Measurements from ENCODE around the gene LRBA.

LRBA gene

DNA sequence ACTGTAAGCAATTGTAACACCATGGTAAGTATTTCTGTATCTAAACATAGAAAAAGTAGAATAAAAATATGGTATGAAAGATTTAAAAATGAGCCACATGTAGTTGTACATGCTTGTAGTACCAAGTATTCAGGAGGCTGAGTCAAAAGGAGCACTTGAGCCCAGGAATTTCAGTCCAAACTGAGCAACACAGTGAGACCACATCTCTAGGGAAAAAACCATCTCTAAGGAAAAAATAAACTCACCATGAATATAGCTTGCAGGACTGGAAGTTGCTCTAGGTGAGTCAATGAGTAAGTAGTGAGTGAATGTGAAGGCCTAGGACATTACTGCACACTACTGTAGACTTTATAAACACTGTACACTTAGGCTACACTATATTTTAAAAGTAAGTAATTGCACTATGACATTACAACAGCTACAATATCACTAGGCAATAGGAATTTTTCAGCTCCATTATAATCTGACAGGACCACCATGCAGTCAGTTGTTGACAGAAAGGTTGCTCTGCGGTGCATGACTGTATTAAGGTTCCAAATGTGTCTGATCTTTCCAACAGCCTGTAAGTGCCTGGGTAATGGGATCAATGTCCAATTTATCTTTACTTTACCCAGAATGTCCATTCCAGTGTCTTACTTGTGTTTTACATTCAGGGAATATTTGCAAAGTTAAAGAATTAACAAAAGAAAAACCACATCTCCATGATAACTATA lies 28.9 kb upstream of the LRBA start:
- Histone ChIP-seq H4K91ac (ENCODE audit: low read length) (no peak overlapping the region), H3K9me3 (ENCODE audit: control insufficient read depth, low read length) (no peaks in the 10 kb centered on the region), H3K9ac (ENCODE audit: low read length) (no peak overlapping the region), H3K36me3 (ENCODE audit: control insufficient read depth in 1 of 2, insufficient read depth in 2 of 2, low read depth in 1 of 2, low read length in 2 of 2) (no peaks in the 10 kb centered on the region), H3K4ac (ENCODE audit: low read depth in 1 of 2, low read length in 2 of 2) (no peak overlapping the region), H3K4me2 (ENCODE audit: low read length, poor library complexity, severe bottlenecking) (no peak overlapping the region), H3K4me3 (ENCODE audit: insufficient read depth in 1 of 2, low read depth in 1 of 2, low read length in 2 of 2) (no peak overlapping the region), H2BK15ac (ENCODE audit: low read depth, poor library complexity, severe bottlenecking) (no peak overlapping the region), H2AFZ (ENCODE audit: low read depth, low read length) (no peak overlapping the region), H3K23ac (ENCODE audit: low read length in 2 of 2) (no peak overlapping the region), H2BK5ac (ENCODE audit: low read depth, low read length, poor library complexity, severe bottlenecking) (no peak overlapping the region), H3K4me1 (ENCODE audit: control insufficient read depth, insufficient read depth, low read depth, low read length) (no peaks in the 10 kb centered on the region), H2AK5ac (ENCODE audit: low read length, severe bottlenecking) (no peak overlapping the region), H3K27me3 (ENCODE audit: control insufficient read depth in 1 of 2, insufficient read depth in 1 of 2, low read length in 2 of 2) (no peaks in the 10 kb centered on the region), H2BK12ac (ENCODE audit: low read length in 2 of 2) (no peak overlapping the region), H3K27ac (ENCODE audit: low read length, poor library complexity, severe bottlenecking) (no peak overlapping the region), H3K14ac (ENCODE audit: low read length in 2 of 2) (no peak overlapping the region), H4K8ac (ENCODE audit: low read length) (no peak overlapping the region), H2BK120ac (ENCODE audit: low read depth, low read length) (no peak overlapping the region), H3K18ac (ENCODE audit: low read depth in 1 of 2, low read length in 2 of 2) (no peak overlapping the region), H3K79me1 (replicated peaks; ENCODE audit: low read length, poor library complexity, severe bottlenecking) (no peaks in the 10 kb centered on the region)
- DNase-seq = peak; percentile 25
- WGBS = 100% methylated on average over 1 of the region's 1 CpG

DNA sequence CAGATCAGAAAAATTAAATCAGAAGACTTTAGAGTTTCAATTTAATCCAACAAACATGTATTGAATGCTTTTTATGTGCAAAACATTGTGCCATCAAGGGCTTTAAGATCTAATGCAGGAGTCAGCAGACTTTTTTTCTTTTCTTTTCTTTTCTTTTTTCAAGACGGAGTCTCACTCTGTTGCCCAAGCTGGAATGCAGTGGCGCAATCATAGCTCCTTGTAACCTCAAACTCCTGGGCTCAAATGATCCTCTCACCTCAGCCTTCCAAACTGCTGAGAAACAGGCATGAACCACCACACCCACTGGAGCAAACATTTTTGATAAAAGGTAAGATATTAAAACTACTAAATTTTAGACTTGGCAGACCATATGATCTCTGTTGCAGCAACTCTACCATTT lies 24.6 kb upstream of the LRBA start:
- H3K27me3 ChIP-seq (ENCODE audit: control insufficient read depth in 1 of 2, insufficient read depth in 1 of 2, low read length in 2 of 2) = no peaks in the 10 kb centered on the region
- no peak overlapping the region for H2BK12ac ChIP-seq (ENCODE audit: low read length in 2 of 2)
- H4K91ac ChIP-seq (ENCODE audit: low read length) = no peak overlapping the region
- H4K8ac ChIP-seq (ENCODE audit: low read length) = no peak overlapping the region
- no peak overlapping the region for H3K9ac ChIP-seq (ENCODE audit: low read length)
- H3K4me3 ChIP-seq (ENCODE audit: insufficient read depth in 1 of 2, low read depth in 1 of 2, low read length in 2 of 2) = no peak overlapping the region
- H3K14ac ChIP-seq (ENCODE audit: low read length in 2 of 2) = no peak overlapping the region
- no peak overlapping the region for H2AFZ ChIP-seq (ENCODE audit: low read depth, low read length)
- no peaks in the 10 kb centered on the region for H3K36me3 ChIP-seq (ENCODE audit: control insufficient read depth in 1 of 2, insufficient read depth in 2 of 2, low read depth in 1 of 2, low read length in 2 of 2)
- no peaks in the 10 kb centered on the region for H3K79me1 ChIP-seq (replicated peaks; ENCODE audit: low read length, poor library complexity, severe bottlenecking)
- no peak overlapping the region for H2AK5ac ChIP-seq (ENCODE audit: low read length, severe bottlenecking)
- H3K4me1 ChIP-seq (ENCODE audit: control insufficient read depth, insufficient read depth, low read depth, low read length) = no peaks in the 10 kb centered on the region
- no peak overlapping the region for H3K4ac ChIP-seq (ENCODE audit: low read depth in 1 of 2, low read length in 2 of 2)
- no peak overlapping the region for H3K23ac ChIP-seq (ENCODE audit: low read length in 2 of 2)
- no peak overlapping the region for H3K4me2 ChIP-seq (ENCODE audit: low read length, poor library complexity, severe bottlenecking)
- no peaks in the 10 kb centered on the region for H3K9me3 ChIP-seq (ENCODE audit: control insufficient read depth, low read length)
- H3K18ac ChIP-seq (ENCODE audit: low read depth in 1 of 2, low read length in 2 of 2) = no peak overlapping the region
- 93% methylated on average over 2 of the region's 2 CpGs for WGBS
- H2BK5ac ChIP-seq (ENCODE audit: low read depth, low read length, poor library complexity, severe bottlenecking) = no peak overlapping the region
- no peak overlapping the region for H3K27ac ChIP-seq (ENCODE audit: low read length, poor library complexity, severe bottlenecking)
- H2BK15ac ChIP-seq (ENCODE audit: low read depth, poor library complexity, severe bottlenecking) = no peak overlapping the region
- no peak overlapping the region for H2BK120ac ChIP-seq (ENCODE audit: low read depth, low read length)
- DNase-seq = no peak

DNA sequence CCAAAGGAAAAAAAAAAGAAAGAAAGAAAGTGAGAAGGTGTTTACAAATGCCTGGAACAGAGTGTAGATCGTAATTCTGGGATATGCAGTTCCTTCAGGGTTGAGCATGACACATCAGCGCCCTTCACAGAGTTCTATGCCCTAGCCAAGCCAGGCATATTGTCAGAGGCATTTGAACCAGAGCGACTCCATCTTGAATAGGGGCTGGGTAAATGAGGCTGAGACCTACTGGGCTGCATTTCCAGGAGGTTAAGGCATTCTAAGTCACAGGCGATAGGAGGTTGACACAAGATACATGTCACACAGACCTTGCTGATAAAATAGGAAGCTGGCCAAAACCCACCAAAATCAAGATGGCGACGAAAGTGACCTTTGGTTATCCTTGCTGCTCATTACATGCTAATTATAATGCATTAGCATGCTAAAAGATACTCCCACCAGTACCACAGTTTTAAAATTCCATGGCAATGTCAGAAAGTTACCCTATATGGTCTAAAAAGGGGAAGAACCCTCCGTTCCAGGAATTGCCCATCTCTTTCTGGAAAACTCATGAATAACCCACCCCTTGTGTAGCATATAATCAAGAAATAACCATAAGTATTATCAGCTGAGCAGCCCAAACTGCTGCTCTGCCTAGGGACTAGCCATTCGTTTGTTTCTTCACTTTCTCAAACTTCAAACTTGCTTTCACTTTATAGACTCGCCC lies 23.5 kb upstream of the LRBA start:
- Histone ChIP-seq H4K8ac (ENCODE audit: low read length) (no peak overlapping the region), H3K27me3 (ENCODE audit: control insufficient read depth in 1 of 2, insufficient read depth in 1 of 2, low read length in 2 of 2) (no peaks in the 10 kb centered on the region)
- 88% methylated on average over 9 of the region's 9 CpGs for WGBS

DNA sequence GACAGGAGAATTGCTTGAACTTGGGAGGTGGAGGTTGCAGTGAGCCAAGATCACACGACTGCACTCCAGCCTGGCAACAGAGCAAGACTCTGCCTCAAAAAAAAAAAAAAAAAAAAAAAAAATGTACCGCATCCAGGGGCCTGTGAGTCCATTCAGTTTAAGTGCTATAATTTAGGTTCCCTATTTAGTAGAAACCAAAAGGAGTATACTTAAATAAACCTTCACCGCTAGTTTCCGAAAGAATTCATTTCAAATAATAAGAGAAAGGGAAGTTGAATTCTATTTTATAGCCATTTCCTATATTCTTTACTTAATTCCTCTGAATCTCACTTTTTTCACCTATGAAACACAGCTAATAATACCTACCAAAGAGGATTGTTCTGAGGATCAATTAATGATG lies 20.8 kb upstream of the LRBA start:
- H4K8ac ChIP-seq (ENCODE audit: low read length) = no peak overlapping the region
- H2BK120ac ChIP-seq (ENCODE audit: low read depth, low read length) = no peak overlapping the region
- no peak overlapping the region for H3K23ac ChIP-seq (ENCODE audit: low read length in 2 of 2)
- H3K27ac ChIP-seq (ENCODE audit: low read length, poor library complexity, severe bottlenecking) = no peak overlapping the region
- H2BK15ac ChIP-seq (ENCODE audit: low read depth, poor library complexity, severe bottlenecking) = no peak overlapping the region
- H3K9me3 ChIP-seq (ENCODE audit: control insufficient read depth, low read length) = no peaks in the 10 kb centered on the region
- no peak overlapping the region for H3K4me2 ChIP-seq (ENCODE audit: low read length, poor library complexity, severe bottlenecking)
- H4K91ac ChIP-seq (ENCODE audit: low read length) = no peak overlapping the region
- H3K4me3 ChIP-seq (ENCODE audit: insufficient read depth in 1 of 2, low read depth in 1 of 2, low read length in 2 of 2) = no peak overlapping the region
- no peak overlapping the region for H2BK12ac ChIP-seq (ENCODE audit: low read length in 2 of 2)
- H3K27me3 ChIP-seq (ENCODE audit: control insufficient read depth in 1 of 2, insufficient read depth in 1 of 2, low read length in 2 of 2) = no peaks in the 10 kb centered on the region
- no peaks in the 10 kb centered on the region for H3K79me1 ChIP-seq (replicated peaks; ENCODE audit: low read length, poor library complexity, severe bottlenecking)
- no peak overlapping the region for H3K18ac ChIP-seq (ENCODE audit: low read depth in 1 of 2, low read length in 2 of 2)
- no peaks in the 10 kb centered on the region for H3K36me3 ChIP-seq (ENCODE audit: control insufficient read depth in 1 of 2, insufficient read depth in 2 of 2, low read depth in 1 of 2, low read length in 2 of 2)
- no peak overlapping the region for H2AFZ ChIP-seq (ENCODE audit: low read depth, low read length)
- H3K4me1 ChIP-seq (ENCODE audit: control insufficient read depth, insufficient read depth, low read depth, low read length) = no peaks in the 10 kb centered on the region
- DNase-seq = no peak
- H3K4ac ChIP-seq (ENCODE audit: low read depth in 1 of 2, low read length in 2 of 2) = no peak overlapping the region
- no peak overlapping the region for H3K9ac ChIP-seq (ENCODE audit: low read length)
- WGBS = no CpG with 5 or more reads among the region's 4 CpGs
- H2AK5ac ChIP-seq (ENCODE audit: low read length, severe bottlenecking) = no peak overlapping the region
- H3K14ac ChIP-seq (ENCODE audit: low read length in 2 of 2) = no peak overlapping the region
- H2BK5ac ChIP-seq (ENCODE audit: low read depth, low read length, poor library complexity, severe bottlenecking) = no peak overlapping the region

More for the DNA sequence above, 23.5 kb upstream of the LRBA start:
- Histone ChIP-seq H2AK5ac (ENCODE audit: low read length, severe bottlenecking) (no peak overlapping the region), H2BK5ac (ENCODE audit: low read depth, low read length, poor library complexity, severe bottlenecking) (no peak overlapping the region), H4K91ac (ENCODE audit: low read length) (no peak overlapping the region), H3K4ac (ENCODE audit: low read depth in 1 of 2, low read length in 2 of 2) (no peak overlapping the region), H3K4me3 (ENCODE audit: insufficient read depth in 1 of 2, low read depth in 1 of 2, low read length in 2 of 2) (no peak overlapping the region), H3K18ac (ENCODE audit: low read depth in 1 of 2, low read length in 2 of 2) (no peak overlapping the region), H3K4me1 (ENCODE audit: control insufficient read depth, insufficient read depth, low read depth, low read length) (no peaks in the 10 kb centered on the region), H3K36me3 (ENCODE audit: control insufficient read depth in 1 of 2, insufficient read depth in 2 of 2, low read depth in 1 of 2, low read length in 2 of 2) (no peaks in the 10 kb centered on the region), H3K79me1 (replicated peaks; ENCODE audit: low read length, poor library complexity, severe bottlenecking) (no peaks in the 10 kb centered on the region), H2BK12ac (ENCODE audit: low read length in 2 of 2) (no peak overlapping the region), H3K4me2 (ENCODE audit: low read length, poor library complexity, severe bottlenecking) (no peak overlapping the region), H3K27ac (ENCODE audit: low read length, poor library complexity, severe bottlenecking) (no peak overlapping the region), H2AFZ (ENCODE audit: low read depth, low read length) (no peak overlapping the region), H3K23ac (ENCODE audit: low read length in 2 of 2) (no peak overlapping the region), H3K14ac (ENCODE audit: low read length in 2 of 2) (no peak overlapping the region), H3K9ac (ENCODE audit: low read length) (no peak overlapping the region), H2BK15ac (ENCODE audit: low read depth, poor library complexity, severe bottlenecking) (no peak overlapping the region), H2BK120ac (ENCODE audit: low read depth, low read length) (no peak overlapping the region), H3K9me3 (ENCODE audit: control insufficient read depth, low read length) (no peaks in the 10 kb centered on the region)
- no peak for DNase-seq
